ENCODE data around the gene RNF19B.

DNA sequence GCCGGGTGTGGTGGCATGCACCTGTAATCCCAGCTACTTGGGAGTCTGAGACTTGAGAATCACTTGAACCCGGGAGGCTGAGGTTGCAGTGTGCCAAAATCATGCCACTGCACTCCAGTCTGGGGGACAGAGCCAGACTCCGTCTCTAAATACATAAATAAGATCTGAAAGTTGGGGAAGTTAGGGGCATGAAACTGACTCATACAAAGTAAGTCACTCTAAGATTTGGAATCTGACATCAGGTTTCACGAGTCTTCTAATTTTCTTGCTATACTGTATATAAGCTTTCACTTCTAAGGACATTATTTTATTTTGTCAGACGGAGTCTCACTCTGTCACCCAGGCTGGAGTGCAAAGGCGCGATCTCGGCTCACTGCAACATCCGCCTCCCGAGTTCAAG is 30.1 kb downstream of the RNF19B start:
- TF ChIP-seq, protein P1, sequence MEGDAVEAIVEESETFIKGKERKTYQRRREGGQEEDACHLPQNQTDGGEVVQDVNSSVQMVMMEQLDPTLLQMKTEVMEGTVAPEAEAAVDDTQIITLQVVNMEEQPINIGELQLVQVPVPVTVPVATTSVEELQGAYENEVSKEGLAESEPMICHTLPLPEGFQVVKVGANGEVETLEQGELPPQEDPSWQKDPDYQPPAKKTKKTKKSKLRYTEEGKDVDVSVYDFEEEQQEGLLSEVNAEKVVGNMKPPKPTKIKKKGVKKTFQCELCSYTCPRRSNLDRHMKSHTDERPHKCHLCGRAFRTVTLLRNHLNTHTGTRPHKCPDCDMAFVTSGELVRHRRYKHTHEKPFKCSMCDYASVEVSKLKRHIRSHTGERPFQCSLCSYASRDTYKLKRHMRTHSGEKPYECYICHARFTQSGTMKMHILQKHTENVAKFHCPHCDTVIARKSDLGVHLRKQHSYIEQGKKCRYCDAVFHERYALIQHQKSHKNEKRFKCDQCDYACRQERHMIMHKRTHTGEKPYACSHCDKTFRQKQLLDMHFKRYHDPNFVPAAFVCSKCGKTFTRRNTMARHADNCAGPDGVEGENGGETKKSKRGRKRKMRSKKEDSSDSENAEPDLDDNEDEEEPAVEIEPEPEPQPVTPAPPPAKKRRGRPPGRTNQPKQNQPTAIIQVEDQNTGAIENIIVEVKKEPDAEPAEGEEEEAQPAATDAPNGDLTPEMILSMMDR (IDR thresholded peaks at IDR 0.05), result no peak
- no peak for TF ChIP-seq ZFX (IDR thresholded peaks at IDR 0.05; ENCODE audit: borderline replicate concordance)
